GM23248 (cell line): ENCODE data around the gene ELL2. TPM values are rescaled to one million over a fixed set of nuclear protein-coding genes. Genes with fewer than 3 reads are reported as not detected.
"Not testable (repeated sequence)": the region's sequence is repeated elsewhere in the genome, so short reads cannot be mapped to it uniquely, and the experiment has no call there.

Experiments used
- DNase-seq: peaks from one replicate; pipeline ENCODE4 v3.0.0-alpha.2; 2015
- H2AFZ ChIP-seq: fragments of 200-600 bp; sonication (generic); 2 replicates; pipeline ENCODE4 v1.6.1; 2016; ENCODE audit warnings: antibody characterized with exemption
- H3F3A ChIP-seq: fragments of 200-600 bp; sonication (generic); 2 replicates; pipeline ENCODE4 v1.6.1; 2016; ENCODE audit warnings: mild to moderate bottlenecking, antibody characterized with exemption, mixed run types; ENCODE audit not compliant: insufficient read depth
- H3K27ac ChIP-seq: fragments of 200-600 bp; sonication (generic); 2 replicates; pipeline ENCODE4 v1.5.1; 2016; ENCODE audit warnings: mild to moderate bottlenecking
- H3K27me3 ChIP-seq: fragments of 200-600 bp; sonication (generic); replicated peaks from 2 replicates; pipeline ENCODE4 v1.6.1; 2016; ENCODE audit warnings: mild to moderate bottlenecking; ENCODE audit not compliant: insufficient read depth
- H3K36me3 ChIP-seq: fragments of 200-600 bp; sonication (generic); 2 replicates; pipeline ENCODE4 v1.6.1; 2016; ENCODE audit warnings: low read depth, mild to moderate bottlenecking
- H3K4me1 ChIP-seq: fragments of 200-600 bp; sonication (generic); 2 replicates; pipeline ENCODE4 v1.6.1; 2016; ENCODE audit warnings: mild to moderate bottlenecking; ENCODE audit not compliant: insufficient read depth
- H3K4me2 ChIP-seq: fragments of 200-600 bp; sonication (generic); one replicate; pipeline ENCODE4 v1.6.1; 2016; ENCODE audit warnings: mild to moderate bottlenecking; ENCODE audit not compliant: unreplicated experiment
- H3K4me3 ChIP-seq: fragments of 200-600 bp; sonication (generic); 2 replicates; pipeline ENCODE4 v1.5.1; 2016; ENCODE audit warnings: mild to moderate bottlenecking
- H3K79me2 ChIP-seq: fragments of 200-600 bp; sonication (generic); 2 replicates; pipeline ENCODE4 v1.6.1; 2016; ENCODE audit warnings: mild to moderate bottlenecking; ENCODE audit not compliant: insufficient read depth
- H3K9ac ChIP-seq: fragments of 200-600 bp; sonication (generic); 2 replicates; pipeline ENCODE4 v1.6.1; 2016; ENCODE audit warnings: mild to moderate bottlenecking
- H3K9me2 ChIP-seq: fragments of 200-600 bp; sonication (generic); 2 replicates; pipeline ENCODE4 v1.6.1; 2016; ENCODE audit warnings: mixed run types, mild to moderate bottlenecking, moderate library complexity; ENCODE audit not compliant: insufficient read depth
- H3K9me3 ChIP-seq: fragments of 200-600 bp; sonication (generic); one replicate; pipeline ENCODE4 v1.6.1; 2017; ENCODE audit warnings: low read depth
- H4K20me1 ChIP-seq: fragments of 200-600 bp; sonication (generic); 2 replicates; pipeline ENCODE4 v1.6.0; 2016; ENCODE audit not compliant: insufficient read depth
- EZH2 ChIP-seq: fragments of 200-600 bp; sonication (generic); IDR thresholded peaks from 2 replicates; pipeline ENCODE4 v1.6.1; 2018; ENCODE audit warnings: antibody characterized with exemption, mild to moderate bottlenecking; ENCODE audit not compliant: insufficient read depth, poor library complexity, severe bottlenecking
- EZH2phosphoT487 ChIP-seq: fragments of 200-600 bp; sonication (generic); IDR thresholded peaks from 2 replicates; pipeline ENCODE4 v1.6.1; 2018; ENCODE audit warnings: antibody characterized with exemption, moderate library complexity, mild to moderate bottlenecking, low read depth; ENCODE audit not compliant: insufficient read depth
- WGBS, 2 experiments: methylation state at CpG; one replicate each; pipeline ENCODE4 v1.1.6; 2015 to 2017; ENCODE audit warnings: low lambda C conversion rate in 2 of 2, low coverage in 1 of 2; ENCODE audit errors: missing lambda C conversion rate in 2 of 2; 5-methylcytosine and 5-hydroxymethylcytosine counted together
- in situ Hi-C: fragments of 300-500 bp; cut with MboI; formaldehyde crosslinking; loops from 2 replicates; pipeline ENCODE4 v1.15.0; 2020
- polyA plus RNA-seq: library from polyadenylated mRNA; unstranded; fragments of >200 nt; fragmentation: Nextera tagmentation; extraction: Ambion mirVana; gene quantifications from 2 replicates; pipeline ENCODE4 v1.2.1, GENCODE V29; 2016
- total RNA-seq: library from RNA; depleted of rRNA; stranded (reverse); fragments of >200 nt; shearing (Covaris generic); gene quantifications from 2 replicates; pipeline ENCODE4 v1.2.3, GENCODE V29; 2014

Gene ELL2
- total and polyA plus RNA-seq, 2 experiments from 2014 or later, result 159 to 243 TPM

- no peak for DNase-seq
- no peaks in the 10 kb centered on the region for H3K9me3 ChIP-seq
- no peak overlapping the region for H3K9ac ChIP-seq
- 83 to 85% methylated on average over 5 of the region's 5 CpGs for WGBS, 2 experiments
- peaks cover 87% of the 10 kb centered on the region for H3K36me3 ChIP-seq
- peaks cover 94% of the 10 kb centered on the region for H3F3A ChIP-seq
- in situ Hi-C loops, result no loop called here
- peak overlapping the region; percentile 38; the same call in 1 of the 2 replicates for H3K27ac ChIP-seq
- H3K79me2 ChIP-seq, result peaks cover 100% of the 10 kb centered on the region
- H3K4me1 ChIP-seq, result peaks cover 87% of the 10 kb centered on the region
- no peak overlapping the region for H2AFZ ChIP-seq
- H3K27me3 ChIP-seq, result no peaks in the 10 kb centered on the region
- TF ChIP-seq EZH2phosphoT487, result no peak
- no peak for TF ChIP-seq EZH2
- no peaks in the 10 kb centered on the region for H3K9me2 ChIP-seq
- H3K4me3 ChIP-seq, result no peak overlapping the region
- no peak overlapping the region for H3K4me2 ChIP-seq
- H4K20me1 ChIP-seq, result peaks cover 37% of the 10 kb centered on the region
Observed at GRCh38 chr5:95907067-95907705, 54.5 kb downstream of the ELL2 start.

GRCh38 chr5:95906398-95906797, 55.3 kb downstream of the ELL2 start:
- H3K27me3 ChIP-seq, H3K4me3 ChIP-seq, DNase-seq, in situ Hi-C loops, H3K4me2 ChIP-seq, H2AFZ ChIP-seq, H3K9me3 ChIP-seq, H3K9ac ChIP-seq, H3K9me2 ChIP-seq: not testable (repeated sequence)
- Histone ChIP-seq H4K20me1 (peaks cover 30% of the 10 kb centered on the region), H3K27ac (peak overlapping the region; percentile 38), H3K4me1 (peaks cover 91% of the 10 kb centered on the region), H3K36me3 (peaks cover 82% of the 10 kb centered on the region), H3F3A (peaks cover 94% of the 10 kb centered on the region), H3K79me2 (peaks cover 100% of the 10 kb centered on the region)
- WGBS, 2 experiments, result 80 to 81% methylated on average over 3 of the region's 3 CpGs

- TF ChIP-seq EZH2phosphoT487 (no peak), EZH2 (no peak)
- Histone ChIP-seq H3K27me3 (no peaks in the 10 kb centered on the region), H3K4me2 (no peak overlapping the region), H3K4me3 (no peak overlapping the region), H3K9me3 (no peaks in the 10 kb centered on the region), H3K36me3 (peaks cover 82% of the 10 kb centered on the region), H3K9me2 (no peaks in the 10 kb centered on the region), H4K20me1 (peaks cover 27% of the 10 kb centered on the region), H3K4me1 (peaks cover 95% of the 10 kb centered on the region), H3K9ac (no peak overlapping the region), H3K27ac (peak overlapping the region; percentile 69; the same call in 1 of the 2 replicates), H3K79me2 (peaks cover 100% of the 10 kb centered on the region), H3F3A (peaks cover 94% of the 10 kb centered on the region), H2AFZ (no peak overlapping the region)
- 98 to 99% methylated on average over 5 of the region's 5 CpGs for WGBS, 2 experiments
- DNase-seq, result no peak
- in situ Hi-C loops, result no loop called here
Observed at GRCh38 chr5:95904827-95905226, 56.8 kb downstream of the ELL2 start.

- H3K9me2 ChIP-seq, result no peaks in the 10 kb centered on the region
- peak overlapping the region; percentile 69 for H3K27ac ChIP-seq
- H2AFZ ChIP-seq, result no peak overlapping the region
- H3K79me2 ChIP-seq, result peaks cover 100% of the 10 kb centered on the region
- H3K9me3 ChIP-seq, result no peaks in the 10 kb centered on the region
- DNase-seq, result no peak
- 99% methylated on average over 4 of the region's 4 CpGs for WGBS, 2 experiments
- no peaks in the 10 kb centered on the region for H3K27me3 ChIP-seq
- in situ Hi-C loops, result no loop called here
- TF ChIP-seq EZH2 (no peak), EZH2phosphoT487 (no peak)
- peaks cover 94% of the 10 kb centered on the region for H3F3A ChIP-seq
- peaks cover 82% of the 10 kb centered on the region for H3K36me3 ChIP-seq
- H3K4me3 ChIP-seq, result no peak overlapping the region
- peaks cover 95% of the 10 kb centered on the region for H3K4me1 ChIP-seq
- no peak overlapping the region for H3K4me2 ChIP-seq
- H3K9ac ChIP-seq, result no peak overlapping the region
- peaks cover 17% of the 10 kb centered on the region for H4K20me1 ChIP-seq
Observed at GRCh38 chr5:95903838-95904237, 57.8 kb downstream of the ELL2 start.
